Hematopoietic multipotent progenitor cell treated with erythropoietin and hydrocortisone succinate and interleukin-3 and kit ligand, for 8 days (in vitro differentiated cells): Measurements from ENCODE around the gene CDO1.
"Not testable (repeated sequence)": the region's sequence is repeated elsewhere in the genome, so short reads cannot be mapped to it uniquely, and the experiment has no call there.

Experiments
- DNase-seq: peaks from one replicate; pipeline ENCODE4 v3.0.0-alpha.2; 2015

The CDO1 gene

DNA sequence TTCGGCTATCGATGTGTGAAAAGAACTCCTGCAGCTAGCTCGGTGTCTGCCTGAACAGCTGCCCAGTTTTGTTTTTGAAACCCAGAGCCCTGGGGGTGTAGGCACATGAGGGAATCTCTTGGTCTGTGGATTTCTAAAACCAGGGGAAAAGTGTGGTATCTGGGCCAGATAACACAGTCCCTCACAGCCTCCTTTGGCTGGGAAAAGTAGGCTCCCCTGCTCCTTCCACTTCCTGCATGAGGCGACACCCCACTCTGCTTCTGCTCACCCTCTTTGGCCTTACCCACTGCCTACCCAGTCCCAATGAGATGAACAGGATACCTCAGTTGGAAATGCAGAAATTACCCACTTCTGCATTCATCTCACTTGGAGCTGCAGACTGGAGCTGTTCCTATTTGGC lies 9.5 kb upstream of the CDO1 start:
- no peak for DNase-seq

DNA sequence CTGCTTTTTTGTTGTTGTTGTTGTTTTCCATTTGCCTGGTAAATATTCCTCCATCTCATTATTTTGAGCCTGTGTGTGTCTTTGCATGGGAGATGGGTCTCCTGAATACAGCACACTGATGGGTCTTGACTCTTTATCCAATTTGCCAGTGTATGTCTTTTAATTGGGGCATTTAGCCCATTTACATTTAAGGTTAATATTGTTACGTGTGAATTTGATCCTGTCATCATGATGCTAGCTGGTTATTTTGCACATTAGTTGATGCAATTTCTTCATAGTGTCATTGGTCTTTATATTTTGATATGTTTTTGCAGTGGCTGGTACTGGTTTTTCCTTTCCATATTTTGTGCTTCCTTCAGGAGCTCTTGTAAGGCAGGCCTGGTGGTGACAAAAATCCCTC lies 8.5 kb upstream of the CDO1 start:
- DNase-seq, result not testable (repeated sequence)

DNA sequence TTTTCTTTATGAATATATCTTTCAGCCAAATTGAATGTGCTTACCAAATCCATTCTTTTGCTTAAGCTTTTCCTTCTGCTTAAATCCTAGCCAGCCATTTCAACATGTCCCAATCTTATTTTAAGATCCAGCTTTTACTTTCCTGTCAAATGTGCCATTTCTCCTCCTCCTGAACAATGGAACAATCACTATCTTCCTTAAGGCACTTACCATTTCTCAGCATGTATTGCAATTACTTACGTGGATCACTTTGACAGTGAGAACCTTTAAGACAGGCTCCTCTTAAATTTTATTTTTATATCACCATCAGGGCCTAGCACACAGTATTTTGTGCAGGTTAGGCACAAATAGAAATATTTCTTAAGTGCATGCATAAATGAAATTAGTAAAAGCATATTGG lies 4.4 kb upstream of the CDO1 start:
- no peak for DNase-seq

DNA sequence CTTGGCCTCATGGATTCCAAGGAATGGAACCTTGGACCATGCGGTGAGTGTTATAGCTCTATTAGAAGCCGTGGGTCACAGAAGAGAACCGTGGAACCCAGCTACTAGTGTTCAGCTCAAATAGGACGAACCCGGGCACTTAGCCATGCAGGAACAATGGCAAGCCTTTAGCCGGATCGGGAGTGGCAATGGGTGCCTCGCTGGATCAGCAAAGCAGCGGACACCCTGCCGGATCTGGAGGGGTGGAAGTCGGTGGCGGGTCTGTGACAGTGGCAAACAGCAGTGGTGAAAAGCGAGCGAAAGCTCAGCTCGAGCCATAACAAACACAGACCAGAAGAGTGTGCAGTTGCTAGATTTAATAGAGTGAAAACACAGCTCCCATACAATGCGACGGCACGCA lies 2.4 kb upstream of the CDO1 start:
- no peak for DNase-seq

DNA sequence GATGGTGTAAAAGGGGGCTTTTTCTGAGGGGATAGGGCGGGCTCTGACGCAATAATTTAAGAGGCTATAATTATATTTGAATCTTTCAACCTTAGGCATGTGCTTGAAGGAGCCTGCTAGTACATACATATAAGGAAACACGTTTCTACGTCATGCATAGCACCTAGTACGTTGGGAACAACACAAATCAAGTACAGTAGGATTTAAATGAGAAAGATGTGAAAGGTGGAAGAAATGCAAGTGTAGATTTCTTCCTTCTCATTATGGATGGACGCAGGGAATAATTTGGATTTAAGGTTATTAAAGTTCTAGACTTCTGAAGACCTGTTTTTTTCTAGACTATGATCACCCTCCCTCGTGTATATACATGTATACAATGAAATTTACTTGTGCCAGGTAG lies 927 bp upstream of the CDO1 start:
- no peak for DNase-seq

DNA sequence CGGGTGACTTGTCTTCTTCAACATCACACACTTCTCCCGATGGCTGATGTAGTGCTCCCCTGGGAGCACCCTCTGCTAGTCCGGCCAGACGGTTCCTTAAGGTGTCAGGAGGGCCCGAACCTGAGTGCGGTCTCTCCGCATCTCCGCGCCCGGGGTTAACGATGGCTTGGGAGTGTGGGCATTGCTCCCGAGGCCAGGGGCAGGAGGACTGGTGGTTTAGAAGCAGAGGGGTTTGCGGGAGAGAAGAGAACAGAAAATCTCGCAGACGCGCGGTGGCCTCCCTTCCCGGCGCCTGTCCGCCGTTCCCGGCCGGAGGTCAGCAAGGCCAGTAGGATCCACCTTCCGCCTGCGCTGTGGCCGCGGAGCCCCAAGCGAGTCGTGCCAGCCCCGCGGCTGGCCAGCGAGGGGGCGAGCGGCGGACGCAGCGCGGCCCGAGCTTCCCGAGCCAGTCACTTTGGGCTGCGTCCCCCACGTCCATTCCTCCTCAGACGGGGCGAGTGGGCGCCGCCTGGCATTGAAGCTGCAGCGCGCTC lies 700 bp downstream of the CDO1 start:
- no peak for DNase-seq

DNA sequence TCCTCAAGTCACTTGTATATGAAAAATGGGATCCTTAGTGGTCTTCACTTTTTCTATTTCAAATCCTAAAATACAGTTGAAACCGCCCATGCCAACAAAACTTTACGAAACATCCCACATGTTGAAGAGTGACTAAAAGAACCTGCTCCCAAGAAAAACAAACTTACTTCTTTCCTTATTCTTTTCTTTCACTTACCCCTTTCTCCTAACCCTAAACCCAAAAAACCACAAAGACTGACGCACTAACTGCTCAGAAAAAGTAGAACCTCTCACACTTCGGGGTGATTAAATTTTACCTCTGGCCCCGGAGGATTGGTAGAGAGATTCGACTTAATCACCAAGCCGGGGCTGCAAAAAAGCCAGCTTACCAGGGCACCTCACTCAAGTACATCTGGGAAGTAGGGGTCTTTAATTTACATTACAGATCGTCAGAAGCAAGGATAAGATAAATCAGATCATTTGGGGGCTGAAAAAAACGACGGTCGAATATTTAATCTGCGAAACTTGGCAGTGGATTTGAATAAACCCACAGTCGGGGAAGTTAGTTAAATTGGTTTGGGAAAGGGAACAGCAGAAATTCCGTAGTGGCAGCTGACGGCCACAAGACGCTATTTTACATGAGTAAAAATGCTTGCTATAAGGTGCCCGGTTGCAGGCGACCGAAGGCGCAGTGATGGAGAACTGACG lies 1.3 kb downstream of the CDO1 start:
- no peak for DNase-seq

DNA sequence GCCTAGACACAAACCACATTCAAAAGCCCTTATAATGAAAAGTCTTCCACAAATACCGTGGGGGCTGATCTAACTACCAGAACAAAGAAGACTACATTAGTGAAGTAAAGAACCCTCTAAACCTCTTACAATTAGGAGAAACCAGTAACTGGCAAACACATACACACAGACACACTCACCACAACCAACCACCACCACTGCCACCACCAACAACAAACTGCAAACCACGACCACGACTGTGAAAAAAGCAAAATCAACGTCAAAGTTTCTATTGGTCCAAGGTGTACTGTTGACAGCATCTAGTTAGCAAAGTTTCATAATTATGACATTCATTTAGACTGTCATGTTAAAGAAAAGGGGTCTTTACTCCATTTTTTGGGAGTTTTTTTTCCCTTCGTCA lies 2.7 kb downstream of the CDO1 start:
- no peak for DNase-seq

DNA sequence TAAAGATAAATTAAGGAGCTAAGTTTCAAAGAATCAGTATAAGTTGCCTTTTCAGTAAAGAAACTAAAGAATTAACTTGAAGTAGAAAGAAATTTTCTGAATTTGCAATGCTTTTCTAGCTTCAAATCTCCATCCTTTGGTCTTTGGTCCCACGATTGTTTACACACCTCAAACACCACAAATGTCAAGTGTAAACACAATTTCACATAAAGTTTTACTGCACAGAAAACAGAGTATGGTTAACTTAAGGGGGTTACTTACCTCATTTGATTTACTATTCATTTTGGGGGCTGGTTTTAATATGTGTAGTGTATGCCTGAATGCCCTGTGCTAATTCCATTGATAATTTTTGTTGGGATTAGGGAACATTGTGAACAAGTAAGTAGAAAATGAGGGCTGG lies 4.1 kb downstream of the CDO1 start:
- no peak for DNase-seq

DNA sequence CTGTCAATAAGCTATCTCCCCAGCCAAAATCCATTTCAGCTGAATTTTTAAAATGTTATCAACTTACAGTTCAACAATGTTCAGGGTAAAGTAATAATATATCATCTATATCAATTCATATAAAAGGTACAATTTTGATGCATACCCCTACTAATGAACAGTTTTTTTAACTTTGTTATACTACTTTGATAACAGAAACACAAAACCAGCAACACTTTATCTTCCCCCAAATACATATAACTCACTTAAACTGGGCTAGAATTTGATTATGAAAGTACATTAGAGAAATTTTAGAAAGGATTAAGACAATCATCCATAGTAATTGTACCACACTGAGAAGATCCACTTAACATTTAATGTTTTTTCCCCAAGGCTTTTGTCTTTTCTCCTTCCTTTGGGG lies 5.1 kb downstream of the CDO1 start:
- no peak for DNase-seq

DNA sequence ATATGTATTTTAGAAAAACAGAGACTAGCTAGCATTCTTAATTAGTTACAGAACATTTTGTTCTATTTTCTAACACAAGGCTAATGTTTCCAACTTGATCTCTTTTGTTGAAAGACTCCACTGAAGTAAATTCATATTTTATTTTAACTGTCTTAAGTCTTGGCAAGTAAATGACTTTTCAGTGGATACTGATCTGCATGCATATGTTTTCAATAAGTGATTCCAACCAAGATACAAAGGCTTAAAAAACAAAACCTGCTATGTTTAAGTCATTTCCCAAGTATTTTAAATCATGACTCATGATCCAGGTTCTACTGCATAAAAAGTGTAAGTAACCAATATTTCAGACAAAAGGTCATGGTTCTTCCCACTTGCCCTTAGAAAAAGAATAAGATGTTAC lies 5.7 kb downstream of the CDO1 start:
- DNase-seq, result no peak

DNA sequence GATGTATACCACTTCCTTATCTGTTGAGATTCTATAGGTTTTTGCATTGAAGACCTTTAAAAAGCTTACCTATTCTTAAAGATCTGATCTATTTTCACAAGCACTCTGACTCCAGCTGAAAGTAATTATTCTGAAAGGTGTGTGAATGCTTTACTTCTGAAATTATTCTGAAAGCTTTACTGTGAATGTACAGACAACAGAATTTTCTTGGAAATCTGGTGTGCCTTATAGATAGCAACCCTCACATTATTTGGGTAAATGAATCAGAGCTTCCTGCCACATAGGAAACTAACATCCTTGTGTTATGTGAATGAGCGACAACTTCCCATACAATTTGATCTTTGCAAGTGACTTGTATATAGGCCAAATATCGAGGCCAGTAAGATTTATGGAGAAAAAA lies 6.5 kb downstream of the CDO1 start:
- DNase-seq, result no peak

DNA sequence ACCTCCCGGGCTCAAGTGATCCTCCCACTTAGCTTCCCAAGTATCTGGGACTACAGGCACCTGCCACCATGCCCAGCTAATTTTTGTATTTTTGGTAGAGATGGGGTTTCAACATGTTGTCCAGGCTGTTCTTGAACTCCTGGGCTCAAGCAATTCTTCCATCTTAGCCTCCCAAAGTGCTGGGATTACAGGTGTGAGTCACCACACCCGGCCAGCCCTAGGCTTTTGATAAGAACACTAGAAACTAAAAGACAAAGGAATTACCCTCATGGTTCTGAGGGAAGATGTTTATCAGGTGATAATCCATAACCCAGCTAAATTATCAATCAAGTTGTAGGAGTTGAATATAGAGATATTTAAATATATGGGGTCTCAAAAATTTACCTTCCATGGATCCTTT lies 8.4 kb downstream of the CDO1 start:
- DNase-seq, result not testable (repeated sequence)

DNA sequence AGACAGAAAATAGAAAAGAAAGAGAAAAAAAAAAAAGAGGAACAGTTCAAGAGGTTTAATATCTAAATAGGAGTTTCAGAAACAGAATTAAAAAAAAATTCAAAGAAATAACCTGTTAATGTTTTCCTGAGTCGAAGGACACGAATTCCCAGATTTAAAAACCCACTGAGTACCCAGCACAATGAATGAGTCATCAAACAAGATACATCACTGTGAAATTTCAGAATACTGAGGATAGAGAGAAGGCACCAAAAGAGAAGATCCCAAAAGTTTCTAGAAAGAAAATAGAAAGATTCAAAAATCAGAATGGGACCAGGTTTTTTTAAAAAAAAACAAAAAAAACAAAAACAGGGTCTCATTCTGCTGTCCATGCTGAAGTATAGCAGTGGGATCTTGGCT lies 8.8 kb downstream of the CDO1 start:
- no peak for DNase-seq

DNA sequence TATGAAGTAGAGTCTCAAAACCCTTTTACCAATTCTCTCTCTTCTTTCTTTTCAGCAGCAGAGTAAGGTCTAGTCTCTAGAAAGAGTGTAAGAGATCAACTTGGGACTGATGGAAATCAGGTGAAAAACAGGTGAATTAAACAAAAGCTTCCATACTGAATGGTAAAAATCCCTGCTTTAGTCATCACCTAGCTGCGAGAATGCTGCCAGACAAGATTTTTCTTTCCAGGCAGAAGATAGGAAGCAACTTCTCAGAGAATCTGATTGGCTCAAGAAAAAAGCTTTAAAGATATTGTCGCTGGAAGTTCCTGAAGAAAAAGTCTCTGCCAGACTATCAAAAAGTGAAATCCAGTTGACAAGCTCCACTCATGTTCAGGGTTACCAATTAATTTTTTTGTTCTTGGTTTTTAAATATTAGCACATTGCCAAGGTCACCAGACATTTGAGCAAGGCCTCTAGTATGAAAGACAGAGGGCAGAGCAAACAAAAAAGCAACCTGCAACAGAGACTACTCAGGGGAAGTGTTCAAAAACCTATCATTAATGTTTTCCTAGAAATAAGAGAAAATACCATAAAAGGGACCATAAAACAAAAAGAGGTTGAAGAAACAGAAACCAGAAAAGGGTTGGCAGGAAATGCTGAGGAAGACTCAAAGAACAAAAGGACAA lies 9.3 kb downstream of the CDO1 start:
- DNase-seq, result no peak

DNA sequence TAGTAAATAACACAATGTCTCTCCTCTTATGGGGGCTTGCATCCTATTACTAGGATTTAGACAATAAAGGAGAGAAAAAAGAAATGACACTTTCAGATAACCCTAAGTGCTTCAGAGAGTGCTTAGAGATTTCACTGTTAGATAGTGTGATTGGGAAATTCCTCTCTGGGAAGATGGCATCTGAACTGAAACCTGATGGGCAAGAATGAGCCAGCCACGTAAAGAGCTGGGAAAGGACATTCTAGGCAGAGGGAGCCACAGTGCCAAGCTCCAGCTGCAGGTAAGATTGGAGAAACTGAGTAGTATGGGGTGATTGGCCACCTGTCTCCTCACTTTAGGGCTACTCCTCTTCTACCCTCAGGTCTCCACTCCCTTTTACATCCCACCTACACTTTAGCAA lies 14.5 kb downstream of the CDO1 start:
- no peak for DNase-seq

DNA sequence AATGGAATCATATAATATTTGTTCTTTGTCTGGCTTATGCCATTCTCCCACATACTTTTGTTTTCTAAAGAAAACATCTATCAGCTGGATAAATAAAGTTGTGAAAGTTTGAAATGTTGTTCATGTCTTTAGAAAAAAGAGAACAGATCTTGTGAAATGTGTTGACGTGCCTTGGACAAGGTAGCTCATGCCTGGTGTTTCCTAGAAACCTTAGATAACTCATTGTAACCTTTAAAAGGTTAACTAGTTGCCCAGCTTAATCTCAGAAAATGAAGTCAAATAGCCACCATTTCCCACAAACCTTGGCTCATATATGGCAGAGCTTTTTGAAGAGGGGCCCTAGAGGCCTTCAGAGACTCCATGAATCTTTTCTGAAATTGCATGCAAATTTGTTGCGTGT lies 15.3 kb downstream of the CDO1 start:
- DNase-seq, result no peak

DNA sequence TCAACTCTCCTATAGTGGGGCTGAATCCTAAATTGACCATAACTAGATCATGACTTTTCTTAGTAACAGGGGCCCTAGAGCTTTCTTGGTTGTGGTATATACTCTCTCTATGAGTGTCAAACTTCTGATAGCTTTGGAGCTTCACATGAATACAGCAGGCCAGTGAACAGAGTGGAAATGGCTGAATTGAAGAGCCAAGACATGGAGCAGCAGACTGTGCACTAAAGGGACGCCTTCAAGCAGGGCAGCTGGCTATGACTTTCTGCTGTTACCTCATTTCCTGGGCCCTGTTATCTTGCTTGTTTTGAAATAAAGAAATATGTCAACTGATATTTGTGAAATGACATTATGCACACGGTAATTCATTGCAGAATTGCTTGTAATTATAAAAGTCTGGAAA lies 16.4 kb downstream of the CDO1 start:
- DNase-seq, result no peak

DNA sequence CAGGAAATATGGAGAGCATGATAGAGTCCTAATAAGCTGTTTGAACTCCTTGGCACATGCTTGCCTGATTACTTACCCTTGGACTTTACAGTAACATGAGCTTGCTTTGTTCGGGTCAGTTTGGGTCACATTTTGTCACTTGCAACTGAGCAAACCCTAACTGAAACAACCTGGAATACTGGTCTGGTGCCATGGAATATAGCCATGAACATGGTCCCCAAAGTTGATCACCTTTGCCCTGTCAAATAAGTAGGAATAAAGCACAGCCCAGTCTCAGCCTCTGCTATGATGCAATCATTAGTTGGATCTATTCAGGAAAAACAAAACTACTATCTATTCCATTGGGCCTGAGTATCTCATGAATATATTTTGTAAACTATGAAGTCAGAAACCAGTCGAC lies 18.2 kb downstream of the CDO1 start:
- DNase-seq, result no peak

DNA sequence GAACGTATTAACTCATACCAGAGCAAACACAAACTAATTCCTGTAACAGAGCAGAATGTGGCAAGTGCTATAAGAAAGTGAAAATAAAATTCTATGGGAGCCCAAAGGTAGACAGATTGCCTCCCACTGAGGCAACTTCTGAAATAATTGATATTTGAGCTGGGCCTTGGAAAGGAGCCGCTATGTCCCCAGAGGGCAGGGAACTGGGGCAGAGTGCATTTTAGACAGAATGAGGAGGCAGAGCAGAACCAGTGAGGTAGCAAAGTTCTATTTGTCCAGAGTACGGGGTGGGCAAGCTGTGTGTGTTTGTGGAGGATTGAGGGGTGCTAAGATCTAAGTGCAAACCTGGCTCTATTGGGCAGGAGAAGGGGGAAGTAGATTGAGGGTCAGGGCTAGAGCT lies 19.8 kb downstream of the CDO1 start:
- no peak for DNase-seq

DNA sequence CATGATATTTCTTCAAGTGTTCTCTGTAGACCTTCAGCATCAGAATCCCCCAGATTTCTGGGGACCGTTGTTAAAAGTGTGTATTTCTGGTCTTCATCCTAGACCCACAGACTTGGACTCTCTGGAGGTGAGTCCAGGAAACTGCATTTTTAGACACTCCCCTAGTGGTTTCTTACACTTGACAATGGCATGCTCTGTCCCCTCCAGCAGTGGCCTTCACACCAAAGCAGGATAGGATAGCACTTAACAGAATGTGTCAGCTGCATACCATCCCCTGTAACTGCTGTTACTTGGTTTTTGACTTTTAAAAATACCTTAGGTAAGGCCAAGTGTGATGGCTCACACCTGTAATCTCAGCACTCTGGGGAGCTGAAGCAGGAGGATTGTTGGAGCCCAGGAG lies 20.8 kb downstream of the CDO1 start:
- no peak for DNase-seq

DNA sequence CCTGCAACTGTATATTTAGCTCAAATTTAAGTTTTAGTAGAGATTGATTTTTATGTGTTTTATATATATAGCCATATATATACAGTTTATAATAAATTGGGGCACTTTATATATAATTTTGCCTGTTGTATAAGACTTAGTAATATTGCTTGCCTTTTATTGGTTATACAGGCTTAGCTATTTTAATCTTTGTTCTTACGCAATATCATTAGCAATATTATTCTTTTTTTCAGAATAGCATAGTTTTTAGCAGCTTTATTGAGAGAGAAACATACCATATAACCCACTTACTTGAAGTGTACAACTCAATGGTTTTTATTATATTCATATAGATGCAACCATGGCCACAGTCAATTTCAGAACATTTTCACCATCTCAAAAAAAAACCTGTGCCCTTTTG lies 28.0 kb downstream of the CDO1 start:
- no peak for DNase-seq

DNA sequence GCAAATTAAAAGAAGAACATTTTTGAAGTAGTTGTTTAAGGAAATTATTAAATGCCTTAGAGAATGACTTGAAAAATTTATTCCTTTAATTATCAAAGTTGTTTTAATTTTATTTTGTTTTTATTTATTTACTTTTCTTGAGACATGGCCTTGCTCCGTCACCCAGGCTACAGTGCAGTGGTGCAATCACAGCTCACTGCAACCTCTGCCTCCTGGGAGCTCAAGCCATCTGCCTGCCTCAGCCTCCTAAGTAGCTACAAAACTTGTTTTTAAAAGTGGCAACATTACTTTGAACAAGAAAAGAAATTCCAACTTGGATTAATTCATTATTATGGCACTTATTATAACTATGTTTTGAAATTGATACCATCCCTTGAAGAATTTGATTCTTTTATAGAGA lies 29.0 kb downstream of the CDO1 start:
- DNase-seq, result no peak

DNA sequence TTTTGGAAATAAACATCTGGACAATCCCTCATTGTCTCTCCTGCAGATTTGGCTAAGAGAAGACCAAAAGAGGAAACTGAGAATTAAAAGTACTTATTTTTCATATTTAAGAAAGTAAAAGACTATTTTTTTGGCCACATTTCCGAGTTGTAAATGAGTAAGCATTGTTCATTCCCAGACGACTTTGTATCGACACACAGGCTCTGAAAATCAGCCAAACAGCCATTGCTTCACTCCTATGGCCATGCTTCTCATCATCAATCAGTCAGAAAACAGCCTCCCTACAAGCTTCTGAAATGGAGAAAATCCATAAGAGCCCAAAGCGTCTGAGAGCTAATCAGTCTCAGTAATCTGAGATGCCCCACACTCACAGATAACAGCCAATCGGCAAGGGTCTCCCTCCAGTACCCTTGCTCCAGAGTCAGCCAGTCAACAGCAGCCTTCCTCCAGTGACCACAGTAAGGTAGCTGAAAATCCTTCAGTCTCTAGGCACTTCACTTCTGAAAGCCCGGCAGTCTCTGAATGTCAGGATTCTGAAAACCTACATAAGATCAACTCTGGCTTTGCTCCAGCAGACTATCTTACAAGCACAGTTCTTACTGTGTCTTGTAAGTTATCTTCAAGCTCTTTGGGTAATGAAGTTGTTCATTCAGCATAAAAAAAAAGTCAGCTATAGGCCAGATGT lies 30.9 kb downstream of the CDO1 start:
- no peak for DNase-seq
